Cardiac fibroblast (primary cell): ENCODE measurements around the gene KANSL1.
"Not testable (repeated sequence)": the region's sequence is repeated elsewhere in the genome, so short reads cannot be mapped to it uniquely, and the experiment has no call there.

ENCODE experiments used
- DNase-seq, 2 donors: peaks; one replicate each; pipeline versions ENCODE4 v3.0.0 to v3.0.0-alpha.2; 2010; ENCODE audit warnings: low read depth in 2 of 2
- H3K4me3 ChIP-seq, 2 donors: replicated peaks in 1 of 2; 1 replicate in 1 of 2; 2 replicates in 1 of 2; pipeline ENCODE4 v1.5.1; 2011; ENCODE audit warnings: low read depth in 2 of 2, low read length in 2 of 2, mild to moderate bottlenecking in 2 of 2, moderate library complexity in 1 of 2
- CTCF ChIP-seq: IDR thresholded peaks from one replicate; pipeline ENCODE4 v1.5.1; 2011; ENCODE audit warnings: low read depth, mild to moderate bottlenecking, low read length, inconsistent platforms

KANSL1 gene

GRCh38 chr17:46106966-46107644, 86.1 kb downstream of the KANSL1 start:
- H3K4me3 ChIP-seq, result no peak overlapping the region
- DNase-seq, result peak in 1 of 2 donors; percentile 28
- TF ChIP-seq CTCF, result no peak

GRCh38 chr17:46102806-46103205, 90.4 kb downstream of the KANSL1 start:
- not testable (repeated sequence) for H3K4me3 ChIP-seq

GRCh38 chr17:46101785-46102617, 91.2 kb downstream of the KANSL1 start:
- H3K4me3 ChIP-seq, result not testable (repeated sequence)
- DNase-seq, result peak; percentile 18 to 49

More at GRCh38 chr17:46102806-46103205, 90.4 kb downstream of the KANSL1 start:
- DNase-seq, result not testable (repeated sequence)

GRCh38 chr17:46100590-46100989, 92.6 kb downstream of the KANSL1 start:
- TF ChIP-seq CTCF, result no peak

GRCh38 chr17:46099865-46100264, 93.4 kb downstream of the KANSL1 start:
- no peak for DNase-seq
- H3K4me3 ChIP-seq, result no peak overlapping the region
- TF ChIP-seq CTCF, result no peak

More at GRCh38 chr17:46100590-46100989, 92.6 kb downstream of the KANSL1 start:
- no peak overlapping the region for H3K4me3 ChIP-seq
- DNase-seq, result no peak

GRCh38 chr17:46097497-46097896, 95.7 kb downstream of the KANSL1 start:
- DNase-seq, result peak; percentile 29 to 66
- TF ChIP-seq CTCF, result no peak
- H3K4me3 ChIP-seq, result no peak overlapping the region

GRCh38 chr17:46092991-46093390, 100.2 kb downstream of the KANSL1 start:
- peak in 1 of 2 donors; percentile 40 for DNase-seq
- no peak for TF ChIP-seq CTCF
- no peak overlapping the region for H3K4me3 ChIP-seq

GRCh38 chr17:46090871-46091270, 102.4 kb downstream of the KANSL1 start:
- no peak for DNase-seq
- H3K4me3 ChIP-seq, result no peak overlapping the region
- no peak for TF ChIP-seq CTCF
